GM21576 (cell line): ENCODE data around the gene HIVEP2.

ENCODE experiments used
- ATAC-seq: cut with Tn5 transposase; IDR thresholded peaks from one replicate; pipeline ENCODE4 v1.9.1; 2021; ENCODE audit warnings: mild to moderate bottlenecking, moderate library complexity; ENCODE audit not compliant: unreplicated experiment

The HIVEP2 gene

DNA sequence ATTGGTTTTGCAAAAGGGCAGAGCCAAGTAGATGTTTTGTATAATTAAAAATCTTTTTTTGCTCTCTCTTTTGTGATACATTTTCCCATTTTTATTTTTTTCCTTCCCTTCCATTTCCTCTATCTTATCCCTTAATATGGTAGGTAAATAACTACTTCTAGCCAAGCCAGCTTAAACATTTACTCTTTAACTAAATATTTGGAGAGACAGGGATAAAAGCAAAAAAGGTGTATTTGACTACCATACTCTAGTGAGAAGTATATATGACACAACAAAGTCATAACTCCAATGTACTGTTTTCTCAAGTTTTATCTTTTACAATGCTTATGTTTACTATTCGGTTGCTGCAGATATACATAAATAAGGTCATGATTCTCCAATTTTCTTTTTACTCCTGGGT is 154.7 kb downstream of the HIVEP2 start:
- no peak for ATAC-seq

GRCh38 chr6:142787422-142787821 is 157.6 kb downstream of the HIVEP2 start:
- ATAC-seq, result no peak

GRCh38 chr6:142786476-142786875 is 158.5 kb downstream of the HIVEP2 start:
- ATAC-seq, result no peak

DNA sequence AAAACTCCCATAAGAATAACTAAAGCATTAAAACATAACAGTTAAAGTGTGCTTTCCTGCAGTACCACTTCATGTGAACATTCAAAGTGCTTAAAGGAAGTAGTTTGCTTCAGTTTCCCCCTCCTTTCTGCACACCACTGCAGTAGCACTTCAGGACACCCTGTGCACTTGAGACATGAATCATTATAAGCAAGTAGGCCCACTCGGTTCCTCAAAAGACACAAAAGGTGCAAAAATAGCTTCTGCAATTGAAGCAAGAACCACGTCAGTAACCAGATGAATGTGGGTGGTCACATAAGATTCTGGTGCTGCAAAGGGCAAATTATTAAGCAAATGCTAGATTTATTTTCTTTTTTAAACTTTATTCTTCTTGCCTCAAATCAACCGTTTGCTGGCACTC is 160.6 kb downstream of the HIVEP2 start:
- peak; percentile 99 for ATAC-seq

- no peak for ATAC-seq
Observed at GRCh38 chr6:142783499-142783898, 161.5 kb downstream of the HIVEP2 start.

DNA sequence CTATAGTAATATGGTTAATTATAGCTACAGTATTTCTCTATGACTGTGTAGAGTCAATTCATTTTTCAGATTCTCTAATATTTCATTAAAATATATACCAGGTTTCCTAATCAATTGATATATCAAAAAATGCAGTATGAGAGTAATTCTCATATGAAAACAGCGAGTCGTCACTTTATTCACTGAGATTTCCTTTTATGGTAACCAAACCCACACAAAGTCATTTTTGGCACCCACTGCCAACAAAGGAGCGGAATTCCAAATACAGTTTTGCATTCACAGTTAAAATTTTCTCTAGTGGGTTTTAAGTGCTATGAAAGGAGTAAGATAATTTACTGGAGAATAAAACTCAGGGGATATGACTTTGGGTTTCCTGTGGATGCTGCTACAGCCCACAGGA is 163.8 kb downstream of the HIVEP2 start:
- no peak for ATAC-seq

GRCh38 chr6:142773859-142774648 is 170.9 kb downstream of the HIVEP2 start:
- no peak for ATAC-seq

- ATAC-seq, result no peak
Observed at GRCh38 chr6:142773324-142773723, 171.7 kb downstream of the HIVEP2 start.

DNA sequence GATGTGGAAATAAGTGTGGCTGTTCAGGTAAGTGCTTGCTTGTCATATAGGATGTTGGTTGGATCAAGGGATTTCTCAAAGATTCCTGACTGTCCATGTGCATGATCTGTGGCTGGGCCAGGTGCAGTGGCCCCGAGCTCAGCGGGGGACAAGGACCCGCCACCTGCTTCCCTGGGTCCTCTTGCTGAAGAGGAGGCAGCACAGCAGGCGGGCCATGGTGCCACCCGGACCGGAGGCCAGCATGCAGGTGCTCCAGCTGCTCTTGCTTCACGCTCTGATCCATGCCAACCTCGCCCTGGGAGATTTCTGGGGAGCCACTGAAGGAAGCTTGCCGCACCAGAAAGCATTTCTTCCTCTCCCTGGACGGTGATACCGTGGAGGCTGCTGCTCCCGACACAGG is 173.8 kb downstream of the HIVEP2 start:
- no peak for ATAC-seq

- ATAC-seq, result no peak
Observed at GRCh38 chr6:142765306-142765705, 179.7 kb downstream of the HIVEP2 start.

- no peak for ATAC-seq
Observed at GRCh38 chr6:142764311-142764710, 180.7 kb downstream of the HIVEP2 start.

DNA sequence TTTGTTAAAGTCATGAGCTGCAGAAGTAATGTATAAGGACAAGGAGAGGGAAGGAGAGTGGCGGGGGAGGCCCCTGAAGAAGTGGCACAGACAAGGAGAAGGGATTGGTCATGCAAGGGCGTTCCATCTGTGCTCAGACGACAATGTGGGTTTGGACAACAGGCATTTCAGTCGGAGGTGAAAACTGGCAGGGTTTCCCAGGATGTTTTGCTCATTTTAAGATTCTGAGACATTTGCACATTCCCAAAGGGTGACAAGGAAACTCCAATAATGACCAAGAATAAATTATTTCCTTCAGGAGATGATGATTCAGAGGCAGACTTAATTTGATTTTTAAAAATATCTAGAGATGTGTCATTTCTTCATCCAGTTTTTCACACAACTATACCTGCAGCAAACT is 181.8 kb downstream of the HIVEP2 start:
- no peak for ATAC-seq

GRCh38 chr6:142761756-142762155 is 183.2 kb downstream of the HIVEP2 start:
- ATAC-seq, result peak; percentile 91

- ATAC-seq, result no peak
Observed at GRCh38 chr6:142760152-142760551, 184.8 kb downstream of the HIVEP2 start.

DNA sequence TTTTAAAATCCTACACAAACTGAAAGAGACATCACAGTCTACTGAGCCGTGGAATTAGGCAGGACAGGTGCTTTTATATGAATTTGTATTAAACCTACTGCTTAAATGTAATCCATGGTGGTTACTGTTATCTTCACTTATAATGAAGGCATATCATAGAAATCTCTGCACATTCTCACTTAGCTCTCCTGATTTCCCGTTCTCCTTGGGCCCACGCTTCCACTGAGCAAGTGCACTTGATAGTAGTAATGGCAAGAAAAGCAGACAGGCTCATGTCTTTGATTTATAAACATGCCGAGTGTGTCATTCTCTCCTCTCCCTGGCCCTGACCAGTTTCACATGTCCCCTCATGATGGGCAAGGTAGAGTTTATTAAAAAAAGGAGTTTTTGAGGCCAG is 186.3 kb downstream of the HIVEP2 start:
- no peak for ATAC-seq

- ATAC-seq, result no peak
Observed at GRCh38 chr6:142757852-142758628, 186.9 kb downstream of the HIVEP2 start.

DNA sequence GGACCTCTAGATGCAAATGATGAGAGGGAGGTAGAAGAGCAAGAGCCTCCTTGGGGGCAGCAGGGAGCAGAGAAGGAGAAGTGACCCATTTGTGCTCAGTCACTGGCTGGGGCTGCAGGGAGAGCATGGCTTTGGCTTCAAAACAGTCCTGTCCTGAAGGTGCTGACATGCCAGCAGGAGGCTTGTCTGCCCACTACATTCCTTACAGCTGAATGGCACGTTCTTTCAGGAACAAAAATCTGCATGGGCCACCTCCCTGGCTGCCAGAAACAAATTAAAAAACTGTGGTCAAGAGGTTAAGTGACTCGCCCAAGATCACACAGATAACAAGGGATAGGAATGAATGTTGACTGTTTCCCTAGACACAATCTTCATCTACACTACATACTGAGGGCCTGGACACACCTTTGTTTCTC is 188.8 kb downstream of the HIVEP2 start:
- no peak for ATAC-seq

GRCh38 chr6:142753196-142753595 is 191.8 kb downstream of the HIVEP2 start:
- ATAC-seq, result no peak

GRCh38 chr6:142752348-142752747 is 192.6 kb downstream of the HIVEP2 start:
- ATAC-seq, result no peak

GRCh38 chr6:142751452-142751851 is 193.5 kb downstream of the HIVEP2 start:
- no peak for ATAC-seq

DNA sequence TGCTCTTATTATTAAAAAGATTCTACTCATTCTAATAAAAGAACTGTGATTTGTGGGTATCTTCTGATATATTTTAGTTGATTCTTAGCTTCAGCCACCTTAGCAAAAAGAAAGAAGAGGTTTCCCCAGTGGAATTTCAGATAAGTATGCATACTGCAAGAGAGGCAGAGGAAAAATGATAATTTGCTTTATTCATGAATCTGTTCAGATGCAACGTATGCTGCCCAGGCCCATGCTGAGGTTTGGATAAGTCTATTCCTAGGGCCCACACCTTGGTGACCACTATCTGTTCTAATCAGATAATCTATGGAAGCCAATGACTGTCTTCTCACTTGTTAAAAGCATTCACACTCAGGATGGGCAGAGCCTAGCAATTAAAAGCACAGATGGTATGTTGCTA is 194.0 kb downstream of the HIVEP2 start:
- ATAC-seq, result no peak

DNA sequence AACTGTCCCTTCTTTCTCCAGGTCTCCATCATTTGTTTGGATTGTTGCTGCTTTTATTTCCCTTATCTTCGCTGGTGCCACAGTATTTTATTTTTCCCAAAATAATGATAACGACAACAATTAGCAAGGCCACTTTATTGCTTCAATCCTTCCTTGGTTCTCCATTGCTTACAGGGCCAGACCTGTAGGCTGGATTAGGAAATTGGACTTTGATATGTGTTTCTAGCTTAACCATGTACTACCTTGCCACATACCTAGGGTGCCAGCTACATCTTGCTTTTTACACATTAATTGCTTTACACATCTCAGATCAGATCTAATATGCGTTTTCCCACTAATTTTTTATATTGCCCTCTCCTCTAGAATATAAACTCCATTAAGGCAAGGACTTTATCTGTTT is 195.4 kb downstream of the HIVEP2 start:
- ATAC-seq, result no peak
